ENCODE data around the gene RAG1.
A peak's percentile ranks its signal among the peaks of the same experiment; 100 is the strongest.

RAG1 gene

GRCh38 chr11:36591433-36591832 lies 23.6 kb downstream of the RAG1 start:
- no peak overlapping the region for H3K4me3 ChIP-seq (ENCODE audit: low read depth in 1 of 2, low read length in 2 of 2)
- H3K36me3 ChIP-seq (ENCODE audit: insufficient read depth, low read length): no peaks in the 10 kb centered on the region
- no peak overlapping the region for H3K27ac ChIP-seq (ENCODE audit: low read depth, low read length)
- peaks cover 14% of the 10 kb centered on the region for H3K4me1 ChIP-seq (ENCODE audit: insufficient read depth, low read length)
- H3K9ac ChIP-seq (ENCODE audit: low read length): no peak overlapping the region
- H3K27me3 ChIP-seq (ENCODE audit: control insufficient read depth in 1 of 2, insufficient read depth in 2 of 2, low read length in 2 of 2): no peaks in the 10 kb centered on the region
- no peaks in the 10 kb centered on the region for H3K9me3 ChIP-seq (ENCODE audit: low read length)

GRCh38 chr11:36594316-36594989 lies 26.6 kb downstream of the RAG1 start, which contains the start of gene IFTAP:
IFTAP (plus strand) TSS chr11:36594502; CDS start chr11:36610104, 15,602 bp downstream.
- Histone ChIP-seq H3K4me1 (ENCODE audit: insufficient read depth, low read length) (peaks cover 15% of the 10 kb centered on the region), H3K9me3 (ENCODE audit: low read length) (no peaks in the 10 kb centered on the region), H3K27ac (ENCODE audit: low read depth, low read length) (peak within 1 kb of the TSS; percentile 67), H3K4me3 (ENCODE audit: low read depth in 1 of 2, low read length in 2 of 2) (peak within 1 kb of the TSS; percentile 66 to 89), H3K27me3 (ENCODE audit: control insufficient read depth in 1 of 2, insufficient read depth in 2 of 2, low read length in 2 of 2) (no peaks in the 10 kb centered on the region), H3K36me3 (ENCODE audit: insufficient read depth, low read length) (no peaks in the 10 kb centered on the region), H3K9ac (ENCODE audit: low read length) (peak within 1 kb of the TSS; percentile 62)

- Histone ChIP-seq H3K27me3 (ENCODE audit: control insufficient read depth in 1 of 2, insufficient read depth in 2 of 2, low read length in 2 of 2) (no peaks in the 10 kb centered on the region), H3K9me3 (ENCODE audit: low read length) (no peaks in the 10 kb centered on the region), H3K27ac (ENCODE audit: low read depth, low read length) (no peak overlapping the region), H3K4me3 (ENCODE audit: low read depth in 1 of 2, low read length in 2 of 2) (no peak overlapping the region), H3K9ac (ENCODE audit: low read length) (no peak overlapping the region), H3K36me3 (ENCODE audit: insufficient read depth, low read length) (no peaks in the 10 kb centered on the region), H3K4me1 (ENCODE audit: insufficient read depth, low read length) (peaks cover 15% of the 10 kb centered on the region)
Measured at GRCh38 chr11:36596880-36597279, 29.1 kb downstream of the RAG1 start.

GRCh38 chr11:36598051-36598450 lies 30.2 kb downstream of the RAG1 start, which contains the start of gene RAG2:
RAG2 (minus strand) TSS chr11:36598236; CDS start chr11:36594168, 4,068 bp downstream.
- Histone ChIP-seq H3K27ac (ENCODE audit: low read depth, low read length) (no peak within 1 kb of the TSS), H3K4me3 (ENCODE audit: low read depth in 1 of 2, low read length in 2 of 2) (no peak within 1 kb of the TSS), H3K27me3 (ENCODE audit: control insufficient read depth in 1 of 2, insufficient read depth in 2 of 2, low read length in 2 of 2) (no peaks in the 10 kb centered on the region), H3K9me3 (ENCODE audit: low read length) (no peaks in the 10 kb centered on the region), H3K36me3 (ENCODE audit: insufficient read depth, low read length) (no peaks in the 10 kb centered on the region), H3K4me1 (ENCODE audit: insufficient read depth, low read length) (peaks cover 15% of the 10 kb centered on the region), H3K9ac (ENCODE audit: low read length) (no peak within 1 kb of the TSS)

- H3K4me1 ChIP-seq (ENCODE audit: insufficient read depth, low read length): peaks cover 14% of the 10 kb centered on the region
- H3K9me3 ChIP-seq (ENCODE audit: low read length): no peaks in the 10 kb centered on the region
- no peak overlapping the region for H3K4me3 ChIP-seq (ENCODE audit: low read depth in 1 of 2, low read length in 2 of 2)
- no peaks in the 10 kb centered on the region for H3K36me3 ChIP-seq (ENCODE audit: insufficient read depth, low read length)
- no peaks in the 10 kb centered on the region for H3K27me3 ChIP-seq (ENCODE audit: control insufficient read depth in 1 of 2, insufficient read depth in 2 of 2, low read length in 2 of 2)
- no peak overlapping the region for H3K9ac ChIP-seq (ENCODE audit: low read length)
- no peak overlapping the region for H3K27ac ChIP-seq (ENCODE audit: low read depth, low read length)
Measured at GRCh38 chr11:36600180-36600579, 32.4 kb downstream of the RAG1 start.

GRCh38 chr11:36601155-36601554 lies 33.3 kb downstream of the RAG1 start:
- H3K36me3 ChIP-seq (ENCODE audit: insufficient read depth, low read length): no peaks in the 10 kb centered on the region

GRCh38 chr11:36602135-36602534 lies 34.3 kb downstream of the RAG1 start:
- H3K9me3 ChIP-seq (ENCODE audit: low read length): no peaks in the 10 kb centered on the region
- no peak overlapping the region for H3K9ac ChIP-seq (ENCODE audit: low read length)
- H3K27ac ChIP-seq (ENCODE audit: low read depth, low read length): no peak overlapping the region
- no peaks in the 10 kb centered on the region for H3K36me3 ChIP-seq (ENCODE audit: insufficient read depth, low read length)
- no peaks in the 10 kb centered on the region for H3K27me3 ChIP-seq (ENCODE audit: control insufficient read depth in 1 of 2, insufficient read depth in 2 of 2, low read length in 2 of 2)
- no peaks in the 10 kb centered on the region for H3K4me1 ChIP-seq (ENCODE audit: insufficient read depth, low read length)
- H3K4me3 ChIP-seq (ENCODE audit: low read depth in 1 of 2, low read length in 2 of 2): no peak overlapping the region

More at GRCh38 chr11:36601155-36601554, 33.3 kb downstream of the RAG1 start:
- Histone ChIP-seq H3K4me1 (ENCODE audit: insufficient read depth, low read length) (peaks cover 4% of the 10 kb centered on the region), H3K9me3 (ENCODE audit: low read length) (no peaks in the 10 kb centered on the region), H3K27ac (ENCODE audit: low read depth, low read length) (no peak overlapping the region), H3K9ac (ENCODE audit: low read length) (no peak overlapping the region), H3K27me3 (ENCODE audit: control insufficient read depth in 1 of 2, insufficient read depth in 2 of 2, low read length in 2 of 2) (no peaks in the 10 kb centered on the region), H3K4me3 (ENCODE audit: low read depth in 1 of 2, low read length in 2 of 2) (no peak overlapping the region)

- Histone ChIP-seq H3K9me3 (ENCODE audit: low read length) (no peaks in the 10 kb centered on the region), H3K4me3 (ENCODE audit: low read depth in 1 of 2, low read length in 2 of 2) (no peak overlapping the region), H3K9ac (ENCODE audit: low read length) (no peak overlapping the region), H3K27ac (ENCODE audit: low read depth, low read length) (no peak overlapping the region), H3K4me1 (ENCODE audit: insufficient read depth, low read length) (no peaks in the 10 kb centered on the region), H3K36me3 (ENCODE audit: insufficient read depth, low read length) (no peaks in the 10 kb centered on the region), H3K27me3 (ENCODE audit: control insufficient read depth in 1 of 2, insufficient read depth in 2 of 2, low read length in 2 of 2) (no peaks in the 10 kb centered on the region)
Measured at GRCh38 chr11:36605221-36606216, 37.7 kb downstream of the RAG1 start.

GRCh38 chr11:36608491-36609199 lies 40.8 kb downstream of the RAG1 start:
- no peaks in the 10 kb centered on the region for H3K9me3 ChIP-seq (ENCODE audit: low read length)
- no peak overlapping the region for H3K4me3 ChIP-seq (ENCODE audit: low read depth in 1 of 2, low read length in 2 of 2)
- H3K4me1 ChIP-seq (ENCODE audit: insufficient read depth, low read length): no peaks in the 10 kb centered on the region
- no peaks in the 10 kb centered on the region for H3K27me3 ChIP-seq (ENCODE audit: control insufficient read depth in 1 of 2, insufficient read depth in 2 of 2, low read length in 2 of 2)
- H3K27ac ChIP-seq (ENCODE audit: low read depth, low read length): no peak overlapping the region
- H3K9ac ChIP-seq (ENCODE audit: low read length): no peak overlapping the region
- no peaks in the 10 kb centered on the region for H3K36me3 ChIP-seq (ENCODE audit: insufficient read depth, low read length)

GRCh38 chr11:36609383-36609782 lies 41.6 kb downstream of the RAG1 start:
- Histone ChIP-seq H3K4me1 (ENCODE audit: insufficient read depth, low read length) (no peaks in the 10 kb centered on the region), H3K4me3 (ENCODE audit: low read depth in 1 of 2, low read length in 2 of 2) (no peak overlapping the region), H3K9me3 (ENCODE audit: low read length) (no peaks in the 10 kb centered on the region), H3K27me3 (ENCODE audit: control insufficient read depth in 1 of 2, insufficient read depth in 2 of 2, low read length in 2 of 2) (no peaks in the 10 kb centered on the region), H3K9ac (ENCODE audit: low read length) (no peak overlapping the region), H3K36me3 (ENCODE audit: insufficient read depth, low read length) (no peaks in the 10 kb centered on the region), H3K27ac (ENCODE audit: low read depth, low read length) (no peak overlapping the region)

- Histone ChIP-seq H3K27me3 (ENCODE audit: control insufficient read depth in 1 of 2, insufficient read depth in 2 of 2, low read length in 2 of 2) (no peaks in the 10 kb centered on the region), H3K9me3 (ENCODE audit: low read length) (no peaks in the 10 kb centered on the region), H3K36me3 (ENCODE audit: insufficient read depth, low read length) (no peaks in the 10 kb centered on the region), H3K27ac (ENCODE audit: low read depth, low read length) (no peak overlapping the region), H3K4me3 (ENCODE audit: low read depth in 1 of 2, low read length in 2 of 2) (no peak overlapping the region), H3K4me1 (ENCODE audit: insufficient read depth, low read length) (peaks cover 23% of the 10 kb centered on the region), H3K9ac (ENCODE audit: low read length) (no peak overlapping the region)
Measured at GRCh38 chr11:36615826-36616225, 48.0 kb downstream of the RAG1 start.
